HepG2 (cell line): ENCODE measurements around the gene CBR4.

ENCODE experiments used
- CHD2 ChIP-seq: IDR thresholded peaks from 2 replicates; pipeline ENCODE4 v1.6.1; 2011; ENCODE audit warnings: low read depth, low read length, improper control_type of control experiment
- FOXA1 ChIP-seq, 2 experiments: fragments of 450-650 bp in 1 of 2; sonication (generic) in 1 of 2; formaldehyde crosslinking in 1 of 2; IDR thresholded peaks; 2 replicates each; pipeline versions ENCODE4 v1.4.0 to v1.6.1; 2016 to 2020; ENCODE audit warnings: missing genetic modification reagents in 1 of 2
- FOXK2 ChIP-seq: fragments of 450-650 bp; IDR thresholded peaks from 2 replicates; pipeline ENCODE4 v1.6.1; 2016
- JUN ChIP-seq: sonication (generic); formaldehyde crosslinking; IDR thresholded peaks from 2 replicates; pipeline ENCODE4 v1.4.0; 2020; ENCODE audit warnings: mild to moderate bottlenecking, missing genetic modification reagents
- KLF16 ChIP-seq, 2 experiments: sonication (generic) in 1 of 2; formaldehyde crosslinking in 1 of 2; IDR thresholded peaks; 2 replicates each; pipeline versions ENCODE4 v1.6.1 to v1.8.0; 2016 to 2023; ENCODE audit warnings: missing genetic modification reagents in 2 of 2, missing compliant biosample characterization in 1 of 2
- MZF1 ChIP-seq: sonication (generic); formaldehyde crosslinking; IDR thresholded peaks from 2 replicates; pipeline ENCODE4 v1.8.1; 2023; ENCODE audit warnings: mild to moderate bottlenecking, missing genetic modification reagents, borderline replicate concordance
- POLR2AphosphoS5 ChIP-seq: IDR thresholded peaks from 2 replicates; pipeline ENCODE4 v1.6.1; 2012; ENCODE audit warnings: low read depth, low read length
- TF ChIP-seq, protein P1 (sequence below), 2 experiments: IDR thresholded peaks; 2 replicates each; pipeline ENCODE4 v1.6.1; 2011 to 2012; ENCODE audit warnings: low read length in 2 of 2, borderline replicate concordance in 1 of 2, low read depth in 1 of 2, mild to moderate bottlenecking in 1 of 2, moderate library complexity in 1 of 2

DNA sequence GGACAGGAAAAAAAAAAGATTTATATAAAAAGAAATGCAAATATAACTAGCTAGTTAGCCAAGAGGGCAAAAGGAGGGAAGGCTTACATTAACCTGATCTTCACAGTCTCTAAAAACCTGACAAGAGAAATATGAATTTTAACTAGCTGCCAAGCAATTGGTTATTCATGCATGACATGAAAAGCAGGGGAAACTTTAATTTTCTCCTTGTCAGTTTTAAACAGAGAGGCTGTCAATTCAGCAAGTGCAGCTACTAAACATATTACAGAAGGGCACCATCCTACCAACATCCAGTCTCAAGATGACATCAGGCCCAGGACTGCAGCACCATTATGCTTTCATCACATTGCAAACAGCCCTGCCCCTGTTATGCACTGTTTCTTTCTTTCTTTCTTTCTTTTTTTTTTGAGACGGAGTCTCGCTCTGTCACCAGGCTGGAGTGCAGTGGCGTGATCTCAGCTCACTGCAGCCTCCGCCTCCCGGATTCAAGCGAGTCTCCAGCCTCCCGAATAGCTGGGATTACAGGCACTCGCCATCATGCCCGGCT is 38.9 kb upstream of the CBR4 start:
- no peak for TF ChIP-seq POLR2AphosphoS5
- TF ChIP-seq FOXA1 (IDR thresholded peaks at IDR 0.05), result no peak
- TF ChIP-seq FOXA1 (CRISPR knock-in tag; IDR thresholded peaks at IDR 0.05), result no peak
- no peak for TF ChIP-seq JUN (CRISPR knock-in tag)
- TF ChIP-seq, protein P1, sequence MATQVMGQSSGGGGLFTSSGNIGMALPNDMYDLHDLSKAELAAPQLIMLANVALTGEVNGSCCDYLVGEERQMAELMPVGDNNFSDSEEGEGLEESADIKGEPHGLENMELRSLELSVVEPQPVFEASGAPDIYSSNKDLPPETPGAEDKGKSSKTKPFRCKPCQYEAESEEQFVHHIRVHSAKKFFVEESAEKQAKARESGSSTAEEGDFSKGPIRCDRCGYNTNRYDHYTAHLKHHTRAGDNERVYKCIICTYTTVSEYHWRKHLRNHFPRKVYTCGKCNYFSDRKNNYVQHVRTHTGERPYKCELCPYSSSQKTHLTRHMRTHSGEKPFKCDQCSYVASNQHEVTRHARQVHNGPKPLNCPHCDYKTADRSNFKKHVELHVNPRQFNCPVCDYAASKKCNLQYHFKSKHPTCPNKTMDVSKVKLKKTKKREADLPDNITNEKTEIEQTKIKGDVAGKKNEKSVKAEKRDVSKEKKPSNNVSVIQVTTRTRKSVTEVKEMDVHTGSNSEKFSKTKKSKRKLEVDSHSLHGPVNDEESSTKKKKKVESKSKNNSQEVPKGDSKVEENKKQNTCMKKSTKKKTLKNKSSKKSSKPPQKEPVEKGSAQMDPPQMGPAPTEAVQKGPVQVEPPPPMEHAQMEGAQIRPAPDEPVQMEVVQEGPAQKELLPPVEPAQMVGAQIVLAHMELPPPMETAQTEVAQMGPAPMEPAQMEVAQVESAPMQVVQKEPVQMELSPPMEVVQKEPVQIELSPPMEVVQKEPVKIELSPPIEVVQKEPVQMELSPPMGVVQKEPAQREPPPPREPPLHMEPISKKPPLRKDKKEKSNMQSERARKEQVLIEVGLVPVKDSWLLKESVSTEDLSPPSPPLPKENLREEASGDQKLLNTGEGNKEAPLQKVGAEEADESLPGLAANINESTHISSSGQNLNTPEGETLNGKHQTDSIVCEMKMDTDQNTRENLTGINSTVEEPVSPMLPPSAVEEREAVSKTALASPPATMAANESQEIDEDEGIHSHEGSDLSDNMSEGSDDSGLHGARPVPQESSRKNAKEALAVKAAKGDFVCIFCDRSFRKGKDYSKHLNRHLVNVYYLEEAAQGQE (IDR thresholded peaks at IDR 0.05; ENCODE audit: borderline replicate concordance in 1 of 2, low read depth in 1 of 2, low read length in 2 of 2), result no peak
- TF ChIP-seq FOXK2, result no peak
- no peak for TF ChIP-seq MZF1 (CRISPR knock-in tag)
- no peak for TF ChIP-seq CHD2
- TF ChIP-seq KLF16 (CRISPR knock-in tag; IDR thresholded peaks at IDR 0.05), result no peak
